T-cell (primary cell): ENCODE results near the gene CDK12. TPM values are rescaled to one million over a fixed set of nuclear protein-coding genes. Genes with fewer than 3 reads are reported as not detected.
"Not testable (repeated sequence)": the region's sequence is repeated elsewhere in the genome, so short reads cannot be mapped to it uniquely, and the experiment has no call there.

ENCODE experiments used
- ATAC-seq, 4 experiments: fragments of 200-7000 bp in 3 of 4; fragments of 150-1000 bp in 1 of 4; cut with Tn5 transposase; replicated peaks in 1 of 4; 1 replicate in 3 of 4; 2 replicates in 1 of 4; pipeline ENCODE4 v1.10.0; 2021; ENCODE audit warnings: moderate library complexity in 3 of 4, mild to moderate bottlenecking in 2 of 4, moderate number of reproducible peaks in 1 of 4
- CTCF ChIA-PET, 2 donors: fragments of 300-600 bp; sonication (Branson Sonifier 250); formaldehyde crosslinking; loops; one replicate each; lab custom pipeline; 2022; ENCODE audit warnings: antibody characterized with exemption in 2 of 2; lab: Charles Lee
- POLR2A ChIA-PET, 2 donors: fragments of 300-600 bp; sonication (Branson Sonifier 250); formaldehyde crosslinking; loops; one replicate each; lab custom pipeline; 2022; ENCODE audit warnings: antibody characterized with exemption in 2 of 2; lab: Charles Lee
- DNase-seq, 35 experiments: peaks; one replicate each; pipeline versions ENCODE4 v3.0.0 to v3.0.0-alpha.2; 2013 to 2023
- H3K27ac ChIP-seq: one replicate; pipeline ENCODE4 v1.5.1; 2013; ENCODE audit warnings: low read length
- H3K27me3 ChIP-seq, 2 experiments: replicated peaks in 1 of 2; 1 replicate in 1 of 2; 2 replicates in 1 of 2; pipeline versions ENCODE4 v1.6.1 to v1.7.0; 2013; ENCODE audit warnings: low read length in 1 of 2, mixed read lengths in 1 of 2; ENCODE audit not compliant: control insufficient read depth in 2 of 2, insufficient read depth in 2 of 2; ENCODE audit errors: extremely low read depth in 1 of 2
- H3K36me3 ChIP-seq, 2 donors: 1 replicate in 1 of 2; 2 replicates in 1 of 2; pipeline versions ENCODE4 v1.6.1 to v1.7.0; 2013; ENCODE audit warnings: low read length in 1 of 2; ENCODE audit not compliant: control insufficient read depth in 2 of 2, insufficient read depth in 1 of 2; ENCODE audit errors: extremely low read depth in 1 of 2
- H3K4me1 ChIP-seq, 2 experiments: 1 replicate in 1 of 2; 2 replicates in 1 of 2; pipeline versions ENCODE4 v1.6.1 to v1.7.0; 2013; ENCODE audit warnings: low read length in 2 of 2, mixed read lengths in 1 of 2; ENCODE audit not compliant: insufficient read depth in 2 of 2, control insufficient read depth in 1 of 2; ENCODE audit errors: extremely low read depth in 1 of 2
- H3K4me3 ChIP-seq, 2 donors: 1 replicate in 1 of 2; 2 replicates in 1 of 2; pipeline versions ENCODE4 v1.5.1 to v1.7.0; 2013; ENCODE audit warnings: mild to moderate bottlenecking in 2 of 2, low read length in 1 of 2, moderate library complexity in 1 of 2; ENCODE audit not compliant: control insufficient read depth in 1 of 2; ENCODE audit errors: extremely low read depth in 1 of 2
- H3K9me3 ChIP-seq: 2 replicates; pipeline ENCODE4 v1.7.0; 2013
- H3K27ac Mint-ChIP-seq, 2 donors: one replicate each; pipeline ENCODE4 v1.8.0; 2020 to 2021; ENCODE audit warnings: mild to moderate bottlenecking in 2 of 2, mixed read lengths in 2 of 2
- H3K27me3 Mint-ChIP-seq, 2 donors: one replicate each; pipeline ENCODE4 v1.8.0; 2021 to 2022; ENCODE audit warnings: mixed read lengths in 2 of 2
- H3K36me3 Mint-ChIP-seq: one replicate; pipeline ENCODE4 v1.8.0; 2021; ENCODE audit warnings: mixed read lengths
- H3K4me1 Mint-ChIP-seq, 3 donors: one replicate each; pipeline ENCODE4 v1.8.0; 2020 to 2022; ENCODE audit warnings: mixed read lengths in 3 of 3, mild to moderate bottlenecking in 1 of 3
- H3K4me3 Mint-ChIP-seq, 3 donors: one replicate each; pipeline ENCODE4 v1.8.0; 2020 to 2022; ENCODE audit warnings: mild to moderate bottlenecking in 3 of 3, mixed read lengths in 3 of 3, moderate library complexity in 3 of 3
- H3K9me3 Mint-ChIP-seq, 3 donors: one replicate each; pipeline ENCODE4 v1.8.0; 2020 to 2022; ENCODE audit warnings: mixed read lengths in 3 of 3
- WGBS: methylation state at CpG from one replicate; pipeline ENCODE4 v1.1.5; 2013; ENCODE audit warnings: missing lambda C conversion rate; ENCODE audit not compliant: insufficient coverage; 5-methylcytosine and 5-hydroxymethylcytosine counted together
- total RNA-seq, 35 experiments: library from RNA in 6 of 35; stranded (reverse) in 6 of 35; fragments of 120-200 nt in 1 of 35; gene quantifications; one replicate each; pipeline versions ENCODE4 v1.2.1 to v1.2.4 and lab custom pipeline; 2013 to 2026

The CDK12 gene
- total RNA-seq, 5 donors from 2014 or later (not counting 1 experiment from before 2014, with no cell fraction given), result 95.6 to 108 (median 104) TPM

- H3K36me3 Mint-ChIP-seq, result peaks cover 19% of the 10 kb centered on the region
- H3K4me1 Mint-ChIP-seq, H3K27ac Mint-ChIP-seq, H3K4me3 Mint-ChIP-seq, H3K9me3 ChIP-seq, H3K27me3 Mint-ChIP-seq, H3K27me3 ChIP-seq, H3K4me1 ChIP-seq, H3K27ac ChIP-seq, ATAC-seq, H3K4me3 ChIP-seq, H3K9me3 Mint-ChIP-seq, DNase-seq, POLR2A ChIA-PET: not testable (repeated sequence)
- peaks cover 0 to 27% of the 10 kb centered on the region in 2 donors for H3K36me3 ChIP-seq
- CTCF ChIA-PET, result interaction anchor here in 1 of 2 donors (0.7 kb wide), 1 partner anchor 35 kb away, joined by 4 read pairs; no protein-coding TSS in a partner anchor
- 94% methylated on average over 8 of the region's 12 CpGs for WGBS
Measured at GRCh38 chr17:39544361-39544760, 83.1 kb downstream of the CDK12 start.

- Histone ChIP-seq H3K4me1 (no peaks in the 10 kb centered on the region), H3K27me3 (no peaks in the 10 kb centered on the region), H3K36me3 (peaks cover 5 to 55% of the 10 kb centered on the region in 2 donors), H3K9me3 (no peaks in the 10 kb centered on the region), H3K27ac (no peak overlapping the region), H3K4me3 (no peak overlapping the region)
- ATAC-seq, result peak; percentile 54 to 83 (median 74)
- peaks cover 0 to 2% (median 0%) of the 10 kb centered on the region in 3 donors for H3K4me1 Mint-ChIP-seq
- no peak overlapping the region for H3K4me3 Mint-ChIP-seq
- H3K36me3 Mint-ChIP-seq, result peaks cover 43% of the 10 kb centered on the region
- 46% methylated on average over 4 of the region's 5 CpGs for WGBS
- peak; percentile 21 to 82 (median 68) for DNase-seq
- H3K27me3 Mint-ChIP-seq, result no peaks in the 10 kb centered on the region
- ChIA-PET POLR2A (interaction anchor here (0.5 to 0.6 kb wide), 3 partner anchors 93 to 899 kb away, joined by 3 to 5 read pairs (median 5); no protein-coding TSS in a partner anchor), CTCF (interaction anchor here (0.6 to 1.1 kb wide), 3 partner anchors 70 to 106 kb away, joined by 3 to 5 read pairs (median 3); no protein-coding TSS in a partner anchor)
- no peak overlapping the region for H3K27ac Mint-ChIP-seq
- H3K9me3 Mint-ChIP-seq, result no peaks in the 10 kb centered on the region
Measured at GRCh38 chr17:39547713-39548478, 86.6 kb downstream of the CDK12 start.

DNA sequence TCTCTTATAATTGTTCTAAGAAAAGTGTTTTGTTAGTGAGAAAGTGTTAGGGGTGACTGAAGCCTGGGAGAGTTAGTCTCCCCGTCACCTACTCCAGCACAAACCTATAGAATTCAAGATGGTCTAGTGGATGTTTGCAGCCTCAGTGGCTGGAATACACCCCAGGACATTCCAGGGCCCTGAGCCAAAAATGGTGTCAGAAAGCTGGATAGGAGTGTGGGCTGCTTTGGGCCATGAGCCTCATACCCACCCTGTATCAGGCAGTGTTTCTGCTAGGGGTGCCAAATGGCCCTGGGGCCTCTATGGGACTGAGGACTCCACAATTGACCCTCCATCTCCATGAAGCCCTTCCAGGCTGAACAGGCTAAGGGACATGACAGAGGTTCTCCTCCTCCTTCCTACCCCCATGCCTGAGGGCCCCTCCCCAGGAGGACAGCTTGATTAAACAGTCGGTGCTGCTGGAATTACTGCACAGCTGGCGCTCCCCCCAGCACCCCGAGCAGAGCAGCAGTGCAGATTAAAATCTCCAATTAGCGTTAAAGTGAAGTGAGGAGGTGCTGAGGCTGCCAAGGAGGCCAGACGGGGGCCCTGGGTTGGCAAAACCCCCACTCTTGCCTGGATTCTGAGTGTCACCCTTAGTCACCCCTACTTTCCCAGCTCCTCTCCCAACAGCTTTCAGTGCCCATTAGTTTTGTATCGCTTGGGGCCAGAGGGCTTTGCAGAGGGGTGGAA, 87.4 kb downstream of the CDK12 start:
- ATAC-seq (no peak), DNase-seq (no peak)
- WGBS, result 95% methylated on average over 3 of the region's 7 CpGs
- no peak overlapping the region for H3K27ac ChIP-seq
- Mint-ChIP-seq H3K27ac (no peak overlapping the region), H3K4me3 (no peak overlapping the region), H3K4me1 (peaks cover 0 to 2% (median 0%) of the 10 kb centered on the region in 3 donors), H3K27me3 (no peaks in the 10 kb centered on the region), H3K9me3 (no peaks in the 10 kb centered on the region), H3K36me3 (peaks cover 50% of the 10 kb centered on the region)
- H3K9me3 ChIP-seq, result no peaks in the 10 kb centered on the region
- H3K36me3 ChIP-seq, result peaks cover 8 to 63% of the 10 kb centered on the region in 2 donors
- H3K4me1 ChIP-seq, result no peaks in the 10 kb centered on the region
- POLR2A ChIA-PET, result interaction anchor here in 1 of 2 donors (0.5 kb wide), 1 partner anchor 900 kb away, joined by 5 read pairs; no protein-coding TSS in a partner anchor
- H3K27me3 ChIP-seq, result no peaks in the 10 kb centered on the region
- no peak overlapping the region for H3K4me3 ChIP-seq
- CTCF ChIA-PET, result interaction anchor here in 1 of 2 donors (1.1 kb wide), 1 partner anchor 80 kb away, joined by 5 read pairs; no protein-coding TSS in a partner anchor

DNA sequence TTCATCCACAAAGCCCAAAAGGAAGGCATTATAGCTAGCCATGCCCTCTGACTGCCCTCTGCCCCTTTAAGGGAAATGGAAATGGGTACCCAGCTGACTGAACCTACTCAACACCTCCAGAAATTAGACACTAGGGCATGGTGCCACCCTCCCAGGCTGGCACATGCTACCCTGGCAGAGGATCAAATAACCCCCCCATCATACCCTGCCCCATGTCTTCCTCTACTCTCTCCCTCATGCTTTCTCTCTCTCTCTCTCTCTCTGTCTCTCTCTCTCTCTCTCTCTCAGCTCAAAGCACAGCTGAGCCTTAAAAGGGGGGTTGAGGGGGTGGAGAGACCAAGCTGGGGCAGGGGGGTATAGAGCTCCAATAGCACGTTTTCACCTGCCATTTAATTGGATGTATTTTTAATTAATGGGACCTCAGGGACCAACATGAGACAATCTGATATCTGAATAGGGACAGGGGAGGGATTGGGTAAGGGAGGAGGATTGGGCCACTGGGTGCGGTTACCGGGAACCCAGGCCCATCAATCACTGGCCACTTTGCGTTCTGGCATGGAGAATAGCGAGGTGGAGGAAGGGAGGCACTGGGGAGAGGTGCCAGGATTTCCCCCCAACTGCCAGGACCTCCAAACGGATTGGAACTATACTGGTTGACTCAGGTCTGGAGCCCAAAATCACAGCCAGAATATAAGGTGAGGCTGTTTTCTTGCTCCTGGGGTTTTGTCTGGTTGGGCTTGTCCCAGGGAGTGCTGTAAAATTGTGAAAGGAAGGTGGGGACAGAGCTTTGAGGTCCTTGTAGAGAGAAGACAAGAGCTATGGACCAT, 88.7 kb downstream of the CDK12 start:
- no peak overlapping the region for H3K27ac ChIP-seq

GRCh38 chr17:39551879-39552278, 90.6 kb downstream of the CDK12 start:
- POLR2A ChIA-PET, result no interaction called here
- Mint-ChIP-seq H3K9me3 (no peaks in the 10 kb centered on the region), H3K4me1 (peaks cover 0 to 2% (median 0%) of the 10 kb centered on the region in 3 donors), H3K4me3 (no peak overlapping the region), H3K27ac (no peak overlapping the region), H3K36me3 (peaks cover 59% of the 10 kb centered on the region), H3K27me3 (no peaks in the 10 kb centered on the region)
- no peak for ATAC-seq
- no peak for DNase-seq
- CTCF ChIA-PET, result interaction anchor here in 1 of 2 donors (0.5 kb wide), 1 partner anchor 422 kb away, joined by 3 read pairs; no protein-coding TSS in a partner anchor
- Histone ChIP-seq H3K4me3 (no peak overlapping the region), H3K36me3 (peaks cover 10 to 68% of the 10 kb centered on the region in 2 donors), H3K4me1 (no peaks in the 10 kb centered on the region), H3K27me3 (no peaks in the 10 kb centered on the region), H3K27ac (no peak overlapping the region), H3K9me3 (no peaks in the 10 kb centered on the region)
- 100% methylated on average over 1 of the region's 1 CpG for WGBS

More for the DNA sequence above, 88.7 kb downstream of the CDK12 start:
- WGBS, result 93% methylated on average over 6 of the region's 6 CpGs
- no peak for DNase-seq
- H3K27me3 Mint-ChIP-seq, result no peaks in the 10 kb centered on the region
- no peak overlapping the region for H3K27ac Mint-ChIP-seq
- ChIA-PET POLR2A (interaction anchor here in 1 of 2 donors (0.5 kb wide), 2 partner anchors 31 to 184 kb away, joined by 4 to 7 read pairs; no protein-coding TSS in a partner anchor), CTCF (interaction anchor here in 1 of 2 donors (0.5 to 1.3 kb wide), 4 partner anchors 9 to 510 kb away, joined by 3 to 5 read pairs (median 3); no protein-coding TSS in a partner anchor)
- ATAC-seq, result no peak
- peaks cover 8 to 69% of the 10 kb centered on the region in 2 donors for H3K36me3 ChIP-seq
- no peaks in the 10 kb centered on the region for H3K9me3 ChIP-seq
- peaks cover 54% of the 10 kb centered on the region for H3K36me3 Mint-ChIP-seq
- no peak overlapping the region for H3K4me3 Mint-ChIP-seq
- no peaks in the 10 kb centered on the region for H3K4me1 ChIP-seq
- H3K27me3 ChIP-seq, result no peaks in the 10 kb centered on the region
- no peaks in the 10 kb centered on the region for H3K9me3 Mint-ChIP-seq
- H3K4me1 Mint-ChIP-seq, result peaks cover 0 to 2% (median 0%) of the 10 kb centered on the region in 3 donors
- no peak overlapping the region for H3K4me3 ChIP-seq
